Measurements from ENCODE around the gene B4GALT6.

Gene B4GALT6

DNA sequence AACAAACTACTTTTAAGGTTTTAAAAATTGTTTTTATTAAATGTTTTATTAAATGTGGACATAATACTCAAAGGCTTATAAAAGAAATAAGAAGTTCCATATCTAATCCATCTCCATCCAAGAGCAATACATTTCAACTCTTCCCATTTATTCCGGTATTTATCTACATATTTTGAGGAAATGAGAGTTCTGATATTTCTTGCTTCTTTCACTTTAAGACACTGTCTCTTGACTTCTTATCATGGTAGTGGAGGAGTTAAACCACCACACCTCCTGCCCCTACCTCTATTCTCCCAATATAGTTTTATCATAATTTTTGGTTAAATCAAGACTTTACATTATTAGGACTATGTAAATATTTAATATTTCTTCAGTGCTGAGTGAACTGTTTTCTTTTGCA lies 52.0 kb downstream of the B4GALT6 start:
- H3K4me1 ChIP-seq (ENCODE audit: insufficient read depth, low read length): no peaks in the 10 kb centered on the region
- H3K27me3 ChIP-seq (ENCODE audit: insufficient read depth, low read length): no peaks in the 10 kb centered on the region
- H3K4me3 ChIP-seq (ENCODE audit: low read length): no peak overlapping the region
- no peak overlapping the region for H2AFZ ChIP-seq (ENCODE audit: low read depth, low read length)
- H3K36me3 ChIP-seq (ENCODE audit: insufficient read depth, low read length): peaks cover 2% of the 10 kb centered on the region
- H3K9me3 ChIP-seq (ENCODE audit: low read length): peaks cover 3% of the 10 kb centered on the region

- H3K27me3 ChIP-seq (ENCODE audit: insufficient read depth, low read length): no peaks in the 10 kb centered on the region
- H3K4me3 ChIP-seq (ENCODE audit: low read length): no peak overlapping the region
- H3K36me3 ChIP-seq (ENCODE audit: insufficient read depth, low read length): peaks cover 2% of the 10 kb centered on the region
- no peaks in the 10 kb centered on the region for H3K4me1 ChIP-seq (ENCODE audit: insufficient read depth, low read length)
- H2AFZ ChIP-seq (ENCODE audit: low read depth, low read length): no peak overlapping the region
- peaks cover 4% of the 10 kb centered on the region for H3K9me3 ChIP-seq (ENCODE audit: low read length)
Observed at GRCh38 chr18:31631526-31631925, 52.9 kb downstream of the B4GALT6 start.

DNA sequence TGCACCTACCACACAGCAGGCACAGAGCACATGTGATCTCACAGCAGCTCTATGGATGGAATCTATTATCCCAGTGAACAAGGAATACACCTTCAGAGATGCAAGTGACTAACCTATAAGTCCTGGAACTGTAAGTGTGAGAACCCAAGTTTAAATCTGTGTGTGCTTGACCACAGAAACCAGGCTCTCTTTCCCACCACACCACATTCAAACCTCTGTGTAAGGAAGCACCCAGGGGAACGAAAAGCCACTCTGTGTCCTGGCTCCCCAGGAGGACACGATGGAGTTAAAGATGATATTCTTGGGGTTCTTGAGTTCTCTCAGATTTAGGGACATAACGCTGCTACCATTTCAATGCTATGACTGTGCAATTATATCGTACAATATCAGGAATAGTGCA lies 53.8 kb downstream of the B4GALT6 start:
- peaks cover 7% of the 10 kb centered on the region for H3K9me3 ChIP-seq (ENCODE audit: low read length)
- no peaks in the 10 kb centered on the region for H3K36me3 ChIP-seq (ENCODE audit: insufficient read depth, low read length)
- H3K4me1 ChIP-seq (ENCODE audit: insufficient read depth, low read length): no peaks in the 10 kb centered on the region
- no peak overlapping the region for H3K4me3 ChIP-seq (ENCODE audit: low read length)
- H2AFZ ChIP-seq (ENCODE audit: low read depth, low read length): no peak overlapping the region
- H3K27me3 ChIP-seq (ENCODE audit: insufficient read depth, low read length): no peaks in the 10 kb centered on the region

DNA sequence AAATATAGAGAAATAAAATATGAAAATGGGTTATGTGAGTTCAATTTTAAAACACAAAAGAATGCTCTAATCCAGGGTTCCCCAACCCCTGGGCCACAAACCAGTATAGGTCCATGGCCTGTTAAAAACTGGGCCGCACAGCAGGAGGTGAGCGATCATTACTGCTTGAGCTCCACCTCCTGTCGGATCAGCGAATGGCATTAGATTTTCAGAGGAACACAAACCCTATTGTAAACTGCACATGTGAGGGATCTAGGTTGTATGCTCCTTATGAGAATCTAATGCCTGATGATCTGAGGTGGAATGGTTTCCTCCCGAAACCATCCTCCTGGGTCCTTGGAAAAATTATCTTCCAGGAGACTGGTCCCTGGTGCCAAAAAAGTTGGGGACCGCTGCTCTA lies 58.0 kb downstream of the B4GALT6 start:
- H3K27me3 ChIP-seq (ENCODE audit: insufficient read depth, low read length): no peaks in the 10 kb centered on the region
- no peak overlapping the region for H2AFZ ChIP-seq (ENCODE audit: low read depth, low read length)
- no peaks in the 10 kb centered on the region for H3K36me3 ChIP-seq (ENCODE audit: insufficient read depth, low read length)
- H3K4me1 ChIP-seq (ENCODE audit: insufficient read depth, low read length): no peaks in the 10 kb centered on the region
- H3K4me3 ChIP-seq (ENCODE audit: low read length): no peak overlapping the region
- H3K9me3 ChIP-seq (ENCODE audit: low read length): peaks cover 7% of the 10 kb centered on the region

GRCh38 chr18:31624892-31625640 lies 59.3 kb downstream of the B4GALT6 start:
- Histone ChIP-seq H3K4me3 (ENCODE audit: low read length) (no peak overlapping the region), H3K9me3 (ENCODE audit: low read length) (peaks cover 7% of the 10 kb centered on the region), H3K27me3 (ENCODE audit: insufficient read depth, low read length) (no peaks in the 10 kb centered on the region), H3K36me3 (ENCODE audit: insufficient read depth, low read length) (no peaks in the 10 kb centered on the region), H3K4me1 (ENCODE audit: insufficient read depth, low read length) (no peaks in the 10 kb centered on the region), H2AFZ (ENCODE audit: low read depth, low read length) (no peak overlapping the region)

DNA sequence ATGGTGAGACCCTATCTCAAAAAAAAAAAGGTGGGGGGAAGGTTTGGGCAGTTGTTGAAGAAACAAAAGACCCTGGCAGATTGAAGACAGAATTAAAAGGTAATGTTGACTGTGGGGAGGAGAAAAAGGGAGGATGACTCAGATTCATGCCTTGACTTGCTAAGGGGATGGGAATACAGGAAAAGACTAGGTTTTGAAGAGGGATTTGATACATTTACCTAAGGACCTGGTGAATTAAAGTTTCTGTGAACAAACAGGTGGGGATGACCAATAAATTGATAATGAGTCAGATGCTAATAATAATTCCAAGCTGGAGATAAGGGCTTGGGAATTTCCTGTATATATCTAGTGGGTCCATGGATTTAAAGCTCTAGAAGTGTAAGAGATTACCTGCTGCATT lies 65.1 kb downstream of the B4GALT6 start:
- H3K36me3 ChIP-seq (ENCODE audit: insufficient read depth, low read length): no peaks in the 10 kb centered on the region
- no peaks in the 10 kb centered on the region for H3K4me1 ChIP-seq (ENCODE audit: insufficient read depth, low read length)
- no peak overlapping the region for H3K4me3 ChIP-seq (ENCODE audit: low read length)
- H3K9me3 ChIP-seq (ENCODE audit: low read length): no peaks in the 10 kb centered on the region
- H2AFZ ChIP-seq (ENCODE audit: low read depth, low read length): no peak overlapping the region
- no peaks in the 10 kb centered on the region for H3K27me3 ChIP-seq (ENCODE audit: insufficient read depth, low read length)

DNA sequence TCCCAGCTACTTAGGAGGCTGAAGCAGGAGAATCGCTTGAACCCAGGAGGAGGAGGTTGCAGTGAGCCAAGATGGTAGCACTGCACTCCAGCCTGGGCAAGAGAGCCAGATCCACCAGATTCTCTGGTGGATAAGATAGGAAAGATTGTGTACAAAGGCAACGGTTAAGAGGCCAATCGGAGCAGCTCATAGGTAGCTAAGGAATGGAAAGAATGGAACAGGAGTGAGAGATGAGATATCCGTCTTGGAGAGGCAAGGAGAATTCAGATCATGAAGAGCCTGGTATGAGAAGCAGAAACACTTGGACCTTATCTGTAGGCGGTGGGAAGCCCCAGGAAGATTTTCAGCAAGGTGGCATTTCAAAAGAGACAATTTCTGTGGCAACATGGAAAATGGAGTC lies 65.6 kb downstream of the B4GALT6 start:
- H3K4me1 ChIP-seq (ENCODE audit: insufficient read depth, low read length): no peaks in the 10 kb centered on the region

GRCh38 chr18:31617031-31617717 lies 67.2 kb downstream of the B4GALT6 start:
- Histone ChIP-seq H2AFZ (ENCODE audit: low read depth, low read length) (no peak overlapping the region), H3K9me3 (ENCODE audit: low read length) (no peaks in the 10 kb centered on the region), H3K4me3 (ENCODE audit: low read length) (no peak overlapping the region), H3K27me3 (ENCODE audit: insufficient read depth, low read length) (no peaks in the 10 kb centered on the region), H3K4me1 (ENCODE audit: insufficient read depth, low read length) (no peaks in the 10 kb centered on the region), H3K36me3 (ENCODE audit: insufficient read depth, low read length) (no peaks in the 10 kb centered on the region)

More for the DNA sequence above, 65.6 kb downstream of the B4GALT6 start:
- H2AFZ ChIP-seq (ENCODE audit: low read depth, low read length): no peak overlapping the region
- H3K36me3 ChIP-seq (ENCODE audit: insufficient read depth, low read length): no peaks in the 10 kb centered on the region
- H3K9me3 ChIP-seq (ENCODE audit: low read length): no peaks in the 10 kb centered on the region
- no peak overlapping the region for H3K4me3 ChIP-seq (ENCODE audit: low read length)
- no peaks in the 10 kb centered on the region for H3K27me3 ChIP-seq (ENCODE audit: insufficient read depth, low read length)

DNA sequence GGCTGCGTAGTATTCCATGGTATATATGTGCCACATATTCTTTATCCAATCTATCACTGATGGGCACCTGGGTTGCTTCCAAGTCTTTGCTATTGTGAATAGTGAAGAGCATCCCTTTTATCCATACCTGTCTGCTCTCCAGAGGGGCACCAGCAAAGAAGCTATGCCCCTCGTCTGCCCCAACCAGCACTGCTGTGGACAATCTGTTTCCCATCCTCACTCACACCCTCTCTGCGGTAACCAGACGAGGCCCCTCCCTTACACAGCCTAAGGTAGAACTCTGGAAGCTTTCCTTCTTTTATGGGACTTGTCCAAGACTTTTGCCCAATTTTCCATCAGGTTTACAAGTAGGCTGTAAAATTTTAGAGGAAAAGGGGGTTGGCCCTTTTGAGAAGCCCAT lies 67.8 kb downstream of the B4GALT6 start:
- H3K4me1 ChIP-seq (ENCODE audit: insufficient read depth, low read length): no peaks in the 10 kb centered on the region
- no peaks in the 10 kb centered on the region for H3K9me3 ChIP-seq (ENCODE audit: low read length)
- no peak overlapping the region for H3K4me3 ChIP-seq (ENCODE audit: low read length)
- H2AFZ ChIP-seq (ENCODE audit: low read depth, low read length): no peak overlapping the region
- no peaks in the 10 kb centered on the region for H3K36me3 ChIP-seq (ENCODE audit: insufficient read depth, low read length)
- H3K27me3 ChIP-seq (ENCODE audit: insufficient read depth, low read length): no peaks in the 10 kb centered on the region

- no peaks in the 10 kb centered on the region for H3K27me3 ChIP-seq (ENCODE audit: insufficient read depth, low read length)
Observed at GRCh38 chr18:31614044-31614443, 70.3 kb downstream of the B4GALT6 start.

GRCh38 chr18:31612124-31612523 lies 72.3 kb downstream of the B4GALT6 start:
- no peak overlapping the region for H2AFZ ChIP-seq (ENCODE audit: low read depth, low read length)
- H3K36me3 ChIP-seq (ENCODE audit: insufficient read depth, low read length): no peaks in the 10 kb centered on the region
- no peaks in the 10 kb centered on the region for H3K9me3 ChIP-seq (ENCODE audit: low read length)
- no peaks in the 10 kb centered on the region for H3K4me1 ChIP-seq (ENCODE audit: insufficient read depth, low read length)
- no peaks in the 10 kb centered on the region for H3K27me3 ChIP-seq (ENCODE audit: insufficient read depth, low read length)
- H3K4me3 ChIP-seq (ENCODE audit: low read length): no peak overlapping the region

More at GRCh38 chr18:31614044-31614443, 70.3 kb downstream of the B4GALT6 start:
- no peaks in the 10 kb centered on the region for H3K36me3 ChIP-seq (ENCODE audit: insufficient read depth, low read length)
- H3K4me1 ChIP-seq (ENCODE audit: insufficient read depth, low read length): no peaks in the 10 kb centered on the region
- H3K4me3 ChIP-seq (ENCODE audit: low read length): no peak overlapping the region
- no peaks in the 10 kb centered on the region for H3K9me3 ChIP-seq (ENCODE audit: low read length)
- H2AFZ ChIP-seq (ENCODE audit: low read depth, low read length): no peak overlapping the region

GRCh38 chr18:31611511-31611910 lies 72.9 kb downstream of the B4GALT6 start:
- Histone ChIP-seq H3K36me3 (ENCODE audit: insufficient read depth, low read length) (no peaks in the 10 kb centered on the region), H3K4me1 (ENCODE audit: insufficient read depth, low read length) (no peaks in the 10 kb centered on the region), H3K9me3 (ENCODE audit: low read length) (no peaks in the 10 kb centered on the region), H3K27me3 (ENCODE audit: insufficient read depth, low read length) (no peaks in the 10 kb centered on the region), H3K4me3 (ENCODE audit: low read length) (no peak overlapping the region), H2AFZ (ENCODE audit: low read depth, low read length) (no peak overlapping the region)

GRCh38 chr18:31610286-31611205 lies 73.8 kb downstream of the B4GALT6 start:
- no peak overlapping the region for H2AFZ ChIP-seq (ENCODE audit: low read depth, low read length)
- no peak overlapping the region for H3K4me3 ChIP-seq (ENCODE audit: low read length)
- H3K36me3 ChIP-seq (ENCODE audit: insufficient read depth, low read length): no peaks in the 10 kb centered on the region
- no peaks in the 10 kb centered on the region for H3K4me1 ChIP-seq (ENCODE audit: insufficient read depth, low read length)
- H3K9me3 ChIP-seq (ENCODE audit: low read length): no peaks in the 10 kb centered on the region
- no peaks in the 10 kb centered on the region for H3K27me3 ChIP-seq (ENCODE audit: insufficient read depth, low read length)

Data from neuron (in vitro differentiated cells).